Sciatic nerve (tissue), 2 donors: ENCODE measurements around the gene FOLR2. TPM values are rescaled to one million over a fixed set of nuclear protein-coding genes. Genes with fewer than 3 reads are reported as not detected.
"Not testable (repeated sequence)": the region's sequence is repeated elsewhere in the genome, so short reads cannot be mapped to it uniquely, and the experiment has no call there.

Experiments used
- ATAC-seq: fragments of 200-7000 bp; cut with Tn5 transposase; one replicate; pipeline ENCODE4 v1.9.1; 2020; ENCODE audit warnings: mild to moderate bottlenecking, moderate library complexity
- DNase-seq: peaks from one replicate; pipeline ENCODE4 v3.0.0-alpha.2; 2020; ENCODE audit warnings: low spot score
- intact Hi-C: fragments of 100-400 bp; cut with DNase I; formaldehyde crosslinking; loops from one replicate; pipeline ENCODE4 v1.14.2; 2022
- total RNA-seq: library from RNA; stranded (reverse); fragmentation: NEBNext Ultra II Directional; extraction: Animal tissue kit (Norgen Biotek cat#: 25700); gene quantifications from one replicate; pipeline ENCODE4 v1.2.1, GENCODE V29; 2021
- donor health status: DM: no; HTN: no; CAD: no.
- donor health status: DM: no; HTN: no; CAD: no.

The FOLR2 gene
- total RNA-seq, 1 donor from 2014 or later, result 28.4 TPM

- no peak for ATAC-seq
- no peak for DNase-seq
- intact Hi-C loops, result no loop called here
These were observed 13.4 kb upstream of the FOLR2 start for GRCh38 chr11:72203163-72203562.

GRCh38 chr11:72204886-72205285 is 11.7 kb upstream of the FOLR2 start:
- intact Hi-C loops, result no loop called here
- ATAC-seq (no peak), DNase-seq (no peak)

GRCh38 chr11:72206794-72207193 is 9.8 kb upstream of the FOLR2 start:
- intact Hi-C loops, ATAC-seq, DNase-seq: not testable (repeated sequence)

- ATAC-seq (no peak), DNase-seq (no peak)
- intact Hi-C loops, result no loop called here
These were observed 8.3 kb upstream of the FOLR2 start for GRCh38 chr11:72208281-72208680.

GRCh38 chr11:72209101-72209500 is 7.5 kb upstream of the FOLR2 start:
- DNase-seq (no peak), ATAC-seq (no peak)
- intact Hi-C loops, result no loop called here

GRCh38 chr11:72217841-72218240 is 1.2 kb downstream of the FOLR2 start:
- no peak for DNase-seq
- peak; percentile 38 for ATAC-seq
- intact Hi-C loops, result no loop called here

- intact Hi-C loops, result no loop called here
- DNase-seq (no peak), ATAC-seq (no peak)
These were observed 1.7 kb downstream of the FOLR2 start for GRCh38 chr11:72218251-72218745.

GRCh38 chr11:72220696-72221363 is 4.2 kb downstream of the FOLR2 start:
- intact Hi-C loops, result no loop called here
- DNase-seq (no peak), ATAC-seq (no peak)

- DNase-seq (no peak), ATAC-seq (no peak)
- intact Hi-C loops, result no loop called here
These were observed 4.9 kb downstream of the FOLR2 start for GRCh38 chr11:72221386-72222075.

- intact Hi-C loops, result no loop called here
- ATAC-seq (no peak), DNase-seq (no peak)
These were observed 5.7 kb downstream of the FOLR2 start for GRCh38 chr11:72222106-72222891.

- intact Hi-C loops, result no loop called here
- ATAC-seq, result peak; percentile 90
These were observed 6.5 kb downstream of the FOLR2 start for GRCh38 chr11:72222907-72223614.

GRCh38 chr11:72223615-72224563 is 7.3 kb downstream of the FOLR2 start:
- ATAC-seq, result peak; percentile 66
- peak; percentile 85 for DNase-seq
- intact Hi-C loops, result no loop called here

More at GRCh38 chr11:72222907-72223614, 6.5 kb downstream of the FOLR2 start:
- peak; percentile 95 for DNase-seq

- ATAC-seq (peak; percentile 4), DNase-seq (no peak)
- intact Hi-C loops, result no loop called here
These were observed 8.2 kb downstream of the FOLR2 start, which contains the start of gene INPPL1 for GRCh38 chr11:72224564-72225410. Gene INPPL1, plus strand, starts transcription at chr11:72224767. Its CDS starts 218 bp downstream, at chr11:72224985.

- no peak for DNase-seq
- intact Hi-C loops, result no loop called here
- no peak for ATAC-seq
These were observed 8.9 kb downstream of the FOLR2 start for GRCh38 chr11:72225411-72225951.

- ATAC-seq (no peak), DNase-seq (no peak)
- intact Hi-C loops, result no loop called here
These were observed 10.1 kb downstream of the FOLR2 start for GRCh38 chr11:72226701-72227100.

- ATAC-seq (no peak), DNase-seq (no peak)
- intact Hi-C loops, result no loop called here
These were observed 11.0 kb downstream of the FOLR2 start for GRCh38 chr11:72227316-72228228.
